ENCODE measurements around the gene IL22RA1. TPM values are rescaled to one million over a fixed set of nuclear protein-coding genes. Genes with fewer than 3 reads are reported as not detected.

The IL22RA1 gene
- total RNA-seq, 6 experiments from 2014 or later = not detected

- no peak overlapping the region for H3K4me3 Mint-ChIP-seq
- H3K9me3 Mint-ChIP-seq = no peaks in the 10 kb centered on the region
- no peak for DNase-seq
- TF ChIP-seq CTCF (IDR thresholded peaks at IDR 0.05) = no peak
- H3K4me1 Mint-ChIP-seq (ENCODE audit: low read depth) = peaks cover 2% of the 10 kb centered on the region; the same call in 1 of the 2 replicates
- H3K36me3 Mint-ChIP-seq (ENCODE audit: low read depth) = no peaks in the 10 kb centered on the region
- H3K27ac Mint-ChIP-seq = no peak overlapping the region
- H3K27me3 Mint-ChIP-seq (ENCODE audit: insufficient read depth) = peaks cover 41% of the 10 kb centered on the region
These were observed 52.2 kb downstream of the IL22RA1 start for GRCh38 chr1:24090736-24091135.

GRCh38 chr1:24089743-24090555 is 53.0 kb downstream of the IL22RA1 start:
- Mint-ChIP-seq H3K4me3 (no peak overlapping the region), H3K27me3 (ENCODE audit: insufficient read depth) (peaks cover 45% of the 10 kb centered on the region), H3K27ac (no peak overlapping the region), H3K36me3 (ENCODE audit: low read depth) (no peaks in the 10 kb centered on the region), H3K9me3 (no peaks in the 10 kb centered on the region), H3K4me1 (ENCODE audit: low read depth) (peaks cover 7% of the 10 kb centered on the region; the same call in 1 of the 2 replicates)
- TF ChIP-seq CTCF (IDR thresholded peaks at IDR 0.05) = no peak
- DNase-seq = no peak

GRCh38 chr1:24089027-24089742 is 53.8 kb downstream of the IL22RA1 start:
- no peaks in the 10 kb centered on the region for H3K9me3 Mint-ChIP-seq
- H3K4me3 Mint-ChIP-seq = no peak overlapping the region
- no peak overlapping the region for H3K27ac Mint-ChIP-seq
- peaks cover 42% of the 10 kb centered on the region for H3K27me3 Mint-ChIP-seq (ENCODE audit: insufficient read depth)
- no peak for TF ChIP-seq CTCF (IDR thresholded peaks at IDR 0.05)
- no peak for DNase-seq
- peaks cover 7% of the 10 kb centered on the region; the same call in 1 of the 2 replicates for H3K4me1 Mint-ChIP-seq (ENCODE audit: low read depth)
- H3K36me3 Mint-ChIP-seq (ENCODE audit: low read depth) = no peaks in the 10 kb centered on the region

- peaks cover 58% of the 10 kb centered on the region for H3K27me3 Mint-ChIP-seq (ENCODE audit: insufficient read depth)
- no peak for TF ChIP-seq CTCF (IDR thresholded peaks at IDR 0.05)
- H3K4me1 Mint-ChIP-seq (ENCODE audit: low read depth) = peaks cover 7% of the 10 kb centered on the region; the same call in 1 of the 2 replicates
- no peaks in the 10 kb centered on the region for H3K9me3 Mint-ChIP-seq
- H3K27ac Mint-ChIP-seq = no peak overlapping the region
- no peak overlapping the region for H3K4me3 Mint-ChIP-seq
- no peak for DNase-seq
- no peaks in the 10 kb centered on the region for H3K36me3 Mint-ChIP-seq (ENCODE audit: low read depth)
These were observed 56.5 kb downstream of the IL22RA1 start for GRCh38 chr1:24086466-24086865.

- no peak overlapping the region for H3K27ac Mint-ChIP-seq
- H3K36me3 Mint-ChIP-seq (ENCODE audit: low read depth) = no peaks in the 10 kb centered on the region
- H3K4me1 Mint-ChIP-seq (ENCODE audit: low read depth) = peaks cover 7% of the 10 kb centered on the region; the same call in 1 of the 2 replicates
- no peak overlapping the region for H3K4me3 Mint-ChIP-seq
- no peaks in the 10 kb centered on the region for H3K9me3 Mint-ChIP-seq
- DNase-seq = peak; percentile 43
- peaks cover 60% of the 10 kb centered on the region for H3K27me3 Mint-ChIP-seq (ENCODE audit: insufficient read depth)
- no peak for TF ChIP-seq CTCF (IDR thresholded peaks at IDR 0.05)
These were observed 57.4 kb downstream of the IL22RA1 start for GRCh38 chr1:24085546-24085945.

Measured in HFFc6 (cell line).